ENCODE data around the gene PLEKHB2.
"Not testable (repeated sequence)": the region's sequence is repeated elsewhere in the genome, so short reads cannot be mapped to it uniquely, and the experiment has no call there.

The PLEKHB2 gene

DNA sequence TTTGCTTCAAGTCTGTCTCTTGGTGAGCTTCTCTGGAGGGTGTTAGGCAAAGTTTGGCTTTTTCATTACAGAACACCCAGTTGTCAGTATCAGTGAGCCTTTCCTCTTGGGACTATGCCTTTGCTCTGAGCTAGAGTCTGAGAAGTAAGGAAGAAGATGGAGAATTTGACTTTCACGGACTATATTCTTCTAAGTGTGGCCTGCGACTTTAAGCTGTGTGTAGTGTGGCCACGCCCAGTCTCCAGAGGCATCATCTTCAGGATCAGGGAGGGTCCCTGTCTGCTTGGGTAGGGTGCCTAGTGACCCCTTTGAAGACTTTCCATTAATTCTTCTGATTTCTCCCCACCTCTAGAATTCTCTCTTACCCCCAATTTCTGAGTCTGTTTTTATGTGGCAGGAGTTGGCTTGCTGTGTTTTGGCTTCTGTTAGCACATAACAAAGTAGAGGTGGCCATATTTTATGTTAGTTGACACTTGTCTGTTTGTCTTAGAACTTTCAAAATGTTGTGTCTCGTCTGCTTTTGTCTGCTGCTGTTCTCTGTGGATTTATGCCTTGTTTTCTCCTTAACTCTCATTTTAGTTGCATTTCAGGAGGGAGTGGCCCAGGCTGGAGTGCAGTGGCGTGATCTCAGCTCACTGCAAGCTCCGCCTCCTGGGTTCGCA lies 8.6 kb downstream of the PLEKHB2 start:
- peak overlapping the region; percentile 67 for H3K27ac Mint-ChIP-seq
- ATAC-seq (ENCODE audit: low read depth), result no peak
- peaks cover 6% of the 10 kb centered on the region for H3K9me3 Mint-ChIP-seq
- no peaks in the 10 kb centered on the region for H3K27me3 Mint-ChIP-seq
- H3K4me3 Mint-ChIP-seq, result no peak overlapping the region
- DNase-seq (ENCODE audit: low spot score in 2 of 2), result no peak
- H3K36me3 Mint-ChIP-seq, result peaks cover 33% of the 10 kb centered on the region
- peaks cover 16% of the 10 kb centered on the region for H3K4me1 Mint-ChIP-seq

GRCh38 chr2:131114950-131115349 lies 9.8 kb downstream of the PLEKHB2 start:
- not testable (repeated sequence) for DNase-seq (ENCODE audit: low spot score in 2 of 2); H3K4me3 Mint-ChIP-seq; H3K27ac Mint-ChIP-seq; H3K27me3 Mint-ChIP-seq; ATAC-seq (ENCODE audit: low read depth); H3K9me3 Mint-ChIP-seq
- H3K4me1 Mint-ChIP-seq, result peaks cover 22% of the 10 kb centered on the region
- H3K36me3 Mint-ChIP-seq, result peaks cover 33% of the 10 kb centered on the region

DNA sequence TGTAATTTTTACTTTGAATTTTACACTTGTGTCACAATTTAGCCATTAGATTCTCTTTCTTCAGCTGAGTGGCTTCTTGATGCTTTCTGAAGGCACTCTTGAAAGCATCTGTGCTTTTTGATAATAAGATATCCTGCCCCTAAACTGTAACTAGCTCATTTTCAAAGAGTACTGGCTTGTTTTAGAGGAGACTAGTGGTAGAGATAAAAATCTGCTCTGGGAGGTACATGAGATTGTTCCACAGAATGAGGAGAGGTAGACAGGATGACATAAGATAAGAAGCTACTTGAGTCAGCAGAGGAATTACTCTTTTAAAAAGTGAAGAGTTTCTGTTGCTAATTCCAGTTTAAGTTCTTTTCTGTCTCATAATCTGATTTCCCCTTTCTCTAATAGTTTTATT lies 10.6 kb downstream of the PLEKHB2 start:
- no peak overlapping the region for H3K4me3 Mint-ChIP-seq
- peaks cover 31% of the 10 kb centered on the region for H3K36me3 Mint-ChIP-seq
- DNase-seq (ENCODE audit: low spot score in 2 of 2) (no peak), ATAC-seq (ENCODE audit: low read depth) (no peak)
- H3K27me3 Mint-ChIP-seq, result no peaks in the 10 kb centered on the region
- H3K4me1 Mint-ChIP-seq, result peaks cover 22% of the 10 kb centered on the region
- peaks cover 6% of the 10 kb centered on the region for H3K9me3 Mint-ChIP-seq
- no peak overlapping the region for H3K27ac Mint-ChIP-seq

GRCh38 chr2:131120815-131121317 lies 15.7 kb downstream of the PLEKHB2 start:
- no peaks in the 10 kb centered on the region for H3K27me3 Mint-ChIP-seq
- peaks cover 11% of the 10 kb centered on the region for H3K4me1 Mint-ChIP-seq
- H3K36me3 Mint-ChIP-seq, result peaks cover 20% of the 10 kb centered on the region
- DNase-seq (ENCODE audit: low spot score in 2 of 2) (no peak), ATAC-seq (ENCODE audit: low read depth) (no peak)
- no peak overlapping the region for H3K27ac Mint-ChIP-seq
- H3K9me3 Mint-ChIP-seq, result no peaks in the 10 kb centered on the region
- H3K4me3 Mint-ChIP-seq, result no peak overlapping the region

DNA sequence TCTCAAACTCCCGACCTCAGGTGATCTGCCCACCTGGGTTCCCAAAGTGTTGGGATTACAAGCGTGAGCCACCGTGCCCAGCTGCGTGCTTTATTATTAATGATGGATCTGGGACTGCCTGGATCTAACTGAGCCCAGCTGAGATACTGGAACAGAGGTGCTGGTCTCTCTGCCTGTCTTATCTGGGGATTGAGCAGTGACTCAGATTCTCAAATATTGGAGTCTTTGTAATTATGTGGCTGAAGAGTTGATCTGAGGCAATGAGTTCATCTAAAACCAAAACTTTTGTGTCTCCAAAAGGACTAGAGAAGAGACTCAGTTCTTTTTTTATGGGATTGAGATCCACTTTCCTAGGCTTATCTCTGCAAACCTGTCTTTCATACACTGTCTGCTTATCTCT lies 16.3 kb downstream of the PLEKHB2 start:
- ATAC-seq (ENCODE audit: low read depth), result no peak
- Mint-ChIP-seq H3K4me3 (no peak overlapping the region), H3K27ac (no peak overlapping the region)

DNA sequence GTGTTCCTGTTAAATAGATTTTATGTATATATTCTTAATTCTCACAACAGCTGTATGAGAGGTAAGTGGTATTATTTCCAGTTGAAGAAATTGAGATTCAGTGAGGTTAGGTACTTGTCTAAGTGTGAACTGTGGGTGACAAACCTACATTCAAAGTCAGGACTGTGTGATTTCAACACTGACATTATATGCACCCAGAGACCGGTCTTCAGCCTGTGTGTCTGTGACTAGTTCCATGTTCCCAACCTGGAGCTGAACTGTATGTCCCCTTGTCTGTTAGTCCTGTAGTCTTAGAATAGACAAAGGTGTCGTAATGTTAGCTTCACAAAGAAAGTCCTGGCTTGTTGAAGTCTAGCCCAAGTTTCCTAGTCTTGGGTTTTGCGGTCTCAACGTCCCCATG lies 17.4 kb downstream of the PLEKHB2 start:
- Mint-ChIP-seq H3K36me3 (peaks cover 22% of the 10 kb centered on the region), H3K4me3 (no peak overlapping the region)
- no peak for DNase-seq (ENCODE audit: low spot score in 2 of 2)

More for the DNA sequence above, 16.3 kb downstream of the PLEKHB2 start:
- no peaks in the 10 kb centered on the region for H3K27me3 Mint-ChIP-seq
- H3K36me3 Mint-ChIP-seq, result peaks cover 16% of the 10 kb centered on the region
- no peak for DNase-seq (ENCODE audit: low spot score in 2 of 2)
- H3K9me3 Mint-ChIP-seq, result no peaks in the 10 kb centered on the region
- peaks cover 11% of the 10 kb centered on the region for H3K4me1 Mint-ChIP-seq

DNA sequence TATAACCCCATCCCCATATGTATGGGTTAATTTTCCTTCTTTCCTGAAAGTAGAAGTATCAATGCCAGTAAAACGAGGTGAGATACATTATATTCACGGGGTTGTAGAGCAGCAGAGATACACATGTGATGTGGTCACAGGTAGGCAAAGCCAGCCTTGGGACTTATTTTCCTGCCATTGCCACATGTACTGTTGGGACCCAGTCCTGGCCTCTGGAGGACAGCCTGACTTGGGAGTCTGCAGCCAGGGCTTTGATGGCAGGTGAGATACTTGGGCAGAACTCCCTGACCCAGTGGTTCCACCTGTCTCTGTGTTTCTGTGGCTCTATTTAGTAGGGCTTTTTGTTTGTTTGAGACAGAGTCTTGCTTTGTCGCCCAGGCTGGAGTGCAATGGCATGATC lies 18.1 kb downstream of the PLEKHB2 start:
- Mint-ChIP-seq H3K36me3 (peaks cover 27% of the 10 kb centered on the region), H3K27ac (no peak overlapping the region), H3K27me3 (no peaks in the 10 kb centered on the region), H3K9me3 (no peaks in the 10 kb centered on the region), H3K4me3 (no peak overlapping the region), H3K4me1 (peaks cover 11% of the 10 kb centered on the region)
- ATAC-seq (ENCODE audit: low read depth) (no peak), DNase-seq (ENCODE audit: low spot score in 2 of 2) (no peak)

More for the DNA sequence above, 17.4 kb downstream of the PLEKHB2 start:
- Mint-ChIP-seq H3K9me3 (no peaks in the 10 kb centered on the region), H3K27me3 (no peaks in the 10 kb centered on the region), H3K4me1 (peaks cover 11% of the 10 kb centered on the region), H3K27ac (no peak overlapping the region)
- no peak for ATAC-seq (ENCODE audit: low read depth)

DNA sequence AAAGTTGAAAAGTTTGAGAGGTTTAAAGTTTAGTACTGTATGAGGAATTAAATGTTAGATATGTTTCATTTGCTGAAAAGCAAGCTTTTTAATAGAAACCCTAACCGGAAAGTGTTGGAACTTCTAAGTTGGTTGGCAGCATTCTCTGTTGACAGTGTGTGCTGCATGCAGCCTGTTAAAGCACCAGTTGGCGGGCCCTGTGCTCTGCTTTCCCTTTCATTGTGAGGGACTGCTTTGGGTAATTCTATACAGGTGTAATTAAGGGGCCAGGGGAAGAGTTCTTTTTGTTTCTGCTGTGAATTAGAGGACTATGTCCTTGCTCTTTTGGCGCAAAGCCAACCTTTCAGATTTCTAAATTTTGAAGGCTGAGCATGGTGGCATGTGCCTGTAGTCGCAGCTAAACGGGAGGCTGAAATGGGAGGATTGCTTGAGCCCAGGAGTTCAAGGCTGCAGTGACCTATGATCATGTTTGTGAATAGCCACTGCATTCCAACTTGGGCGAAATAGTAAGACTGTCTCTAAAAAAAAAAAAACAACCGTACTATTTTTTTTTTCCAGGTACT lies 20.1 kb downstream of the PLEKHB2 start:
- H3K4me3 Mint-ChIP-seq, result no peak overlapping the region
- peaks cover 43% of the 10 kb centered on the region for H3K36me3 Mint-ChIP-seq

GRCh38 chr2:131126436-131126835 lies 21.3 kb downstream of the PLEKHB2 start:
- no peak overlapping the region for H3K4me3 Mint-ChIP-seq
- no peak for ATAC-seq (ENCODE audit: low read depth)
- H3K4me1 Mint-ChIP-seq, result peaks cover 5% of the 10 kb centered on the region
- H3K27me3 Mint-ChIP-seq, result no peaks in the 10 kb centered on the region
- DNase-seq (ENCODE audit: low spot score in 2 of 2), result no peak
- H3K36me3 Mint-ChIP-seq, result peaks cover 43% of the 10 kb centered on the region
- no peaks in the 10 kb centered on the region for H3K9me3 Mint-ChIP-seq
- no peak overlapping the region for H3K27ac Mint-ChIP-seq

More for the DNA sequence above, 20.1 kb downstream of the PLEKHB2 start:
- H3K27me3 Mint-ChIP-seq, result no peaks in the 10 kb centered on the region
- no peak overlapping the region for H3K27ac Mint-ChIP-seq
- H3K4me1 Mint-ChIP-seq, result peaks cover 5% of the 10 kb centered on the region
- no peak for DNase-seq (ENCODE audit: low spot score in 2 of 2)
- no peak for ATAC-seq (ENCODE audit: low read depth)
- H3K9me3 Mint-ChIP-seq, result no peaks in the 10 kb centered on the region

DNA sequence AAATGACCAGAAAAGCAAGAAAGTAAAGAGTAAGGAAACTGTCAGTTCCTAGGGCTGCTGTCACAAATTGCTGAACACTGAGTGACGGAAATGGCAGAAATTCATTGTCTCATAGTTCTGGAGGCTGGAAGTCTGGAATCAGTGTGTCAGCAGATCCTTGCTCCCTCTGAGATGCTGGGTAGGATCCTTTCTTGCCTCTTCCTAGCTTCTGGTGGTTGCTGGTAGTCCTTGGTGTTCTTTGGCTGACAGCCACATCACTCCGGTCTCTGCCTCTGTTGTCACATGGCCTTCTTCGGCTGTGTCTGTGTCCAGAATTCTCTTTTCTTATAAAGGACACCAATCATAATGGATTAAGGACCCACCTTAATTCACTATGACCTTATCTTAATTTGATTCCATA lies 21.9 kb downstream of the PLEKHB2 start:
- Mint-ChIP-seq H3K9me3 (no peaks in the 10 kb centered on the region), H3K36me3 (peaks cover 44% of the 10 kb centered on the region)
- no peak for ATAC-seq (ENCODE audit: low read depth)

GRCh38 chr2:131127981-131128380 lies 22.8 kb downstream of the PLEKHB2 start:
- Mint-ChIP-seq H3K9me3 (no peaks in the 10 kb centered on the region), H3K36me3 (peaks cover 42% of the 10 kb centered on the region), H3K27me3 (no peaks in the 10 kb centered on the region), H3K27ac (no peak overlapping the region), H3K4me3 (no peak overlapping the region), H3K4me1 (peaks cover 3% of the 10 kb centered on the region)
- DNase-seq (ENCODE audit: low spot score in 2 of 2) (no peak), ATAC-seq (ENCODE audit: low read depth) (no peak)

More for the DNA sequence above, 21.9 kb downstream of the PLEKHB2 start:
- H3K4me3 Mint-ChIP-seq, result no peak overlapping the region
- H3K27me3 Mint-ChIP-seq, result no peaks in the 10 kb centered on the region
- no peak overlapping the region for H3K27ac Mint-ChIP-seq
- peaks cover 5% of the 10 kb centered on the region for H3K4me1 Mint-ChIP-seq
- no peak for DNase-seq (ENCODE audit: low spot score in 2 of 2)

- no peaks in the 10 kb centered on the region for H3K9me3 Mint-ChIP-seq
- no peak for DNase-seq (ENCODE audit: low spot score in 2 of 2)
- no peaks in the 10 kb centered on the region for H3K27me3 Mint-ChIP-seq
- H3K27ac Mint-ChIP-seq, result no peak overlapping the region
- no peaks in the 10 kb centered on the region for H3K4me1 Mint-ChIP-seq
- no peak for ATAC-seq (ENCODE audit: low read depth)
- no peak overlapping the region for H3K4me3 Mint-ChIP-seq
- peaks cover 44% of the 10 kb centered on the region for H3K36me3 Mint-ChIP-seq
Measured at GRCh38 chr2:131130298-131130596, 25.1 kb downstream of the PLEKHB2 start.

- Mint-ChIP-seq H3K4me1 (peaks cover 2% of the 10 kb centered on the region), H3K9me3 (no peaks in the 10 kb centered on the region), H3K36me3 (peaks cover 41% of the 10 kb centered on the region), H3K4me3 (no peak overlapping the region), H3K27ac (no peak overlapping the region), H3K27me3 (no peaks in the 10 kb centered on the region)
- no peak for ATAC-seq (ENCODE audit: low read depth)
- DNase-seq (ENCODE audit: low spot score in 2 of 2), result no peak
Measured at GRCh38 chr2:131132729-131133128, 27.6 kb downstream of the PLEKHB2 start.

DNA sequence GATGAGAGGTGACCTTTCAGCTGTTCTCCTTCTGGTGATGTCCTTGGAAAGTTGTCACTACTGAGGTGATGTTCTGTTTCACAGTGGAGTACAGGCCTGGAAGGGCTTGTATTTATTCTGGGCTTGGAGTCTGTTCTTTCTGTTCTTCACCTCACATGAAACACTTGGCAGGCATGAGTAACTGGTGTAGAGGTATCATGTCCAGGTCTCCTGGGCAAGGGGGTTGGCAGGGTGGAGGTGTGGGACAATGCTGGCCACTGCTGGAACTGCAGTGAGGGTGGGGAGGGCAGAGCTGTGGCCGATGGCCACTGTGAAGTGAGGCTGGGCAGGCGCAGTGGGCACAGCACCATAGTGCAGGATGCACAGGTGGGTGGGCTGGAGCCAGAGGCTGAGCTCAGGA lies 35.4 kb downstream of the PLEKHB2 start:
- Mint-ChIP-seq H3K9me3 (no peaks in the 10 kb centered on the region), H3K27me3 (no peaks in the 10 kb centered on the region), H3K4me1 (peaks cover 25% of the 10 kb centered on the region), H3K27ac (peak overlapping the region; percentile 69), H3K4me3 (no peak overlapping the region), H3K36me3 (peaks cover 41% of the 10 kb centered on the region)
- DNase-seq (ENCODE audit: low spot score in 2 of 2), result no peak
- no peak for ATAC-seq (ENCODE audit: low read depth)

DNA sequence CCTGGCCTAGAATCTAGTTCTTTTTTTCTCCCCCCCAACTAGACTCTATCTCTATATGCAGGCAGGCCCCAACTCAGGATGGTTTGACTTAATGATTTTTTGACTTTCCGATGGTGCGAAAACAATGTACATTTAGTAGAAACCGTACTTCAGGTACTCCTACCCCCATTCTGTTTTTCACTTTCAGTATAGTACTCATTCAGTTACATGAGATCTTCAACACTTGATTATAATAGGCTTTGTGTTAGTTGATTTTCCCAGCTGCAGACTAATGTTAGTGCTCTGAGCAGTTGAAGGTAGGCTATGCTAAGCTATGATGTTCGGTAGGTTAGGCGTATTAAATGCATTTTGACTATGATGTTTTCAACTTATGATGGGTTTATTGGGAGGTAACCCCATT lies 37.7 kb downstream of the PLEKHB2 start:
- peaks cover 22% of the 10 kb centered on the region for H3K4me1 Mint-ChIP-seq
- no peak overlapping the region for H3K27ac Mint-ChIP-seq
- no peaks in the 10 kb centered on the region for H3K27me3 Mint-ChIP-seq
- peaks cover 33% of the 10 kb centered on the region for H3K36me3 Mint-ChIP-seq
- ATAC-seq (ENCODE audit: low read depth), result no peak
- no peak overlapping the region for H3K4me3 Mint-ChIP-seq
- DNase-seq (ENCODE audit: low spot score in 2 of 2), result no peak
- no peaks in the 10 kb centered on the region for H3K9me3 Mint-ChIP-seq
